Measurements from ENCODE around the gene HEBP2. TPM values are rescaled to one million over a fixed set of nuclear protein-coding genes. Genes with fewer than 3 reads are reported as not detected.

Gene HEBP2
- total RNA-seq, 1 experiment from 2014 or later: 40.9 TPM

DNA sequence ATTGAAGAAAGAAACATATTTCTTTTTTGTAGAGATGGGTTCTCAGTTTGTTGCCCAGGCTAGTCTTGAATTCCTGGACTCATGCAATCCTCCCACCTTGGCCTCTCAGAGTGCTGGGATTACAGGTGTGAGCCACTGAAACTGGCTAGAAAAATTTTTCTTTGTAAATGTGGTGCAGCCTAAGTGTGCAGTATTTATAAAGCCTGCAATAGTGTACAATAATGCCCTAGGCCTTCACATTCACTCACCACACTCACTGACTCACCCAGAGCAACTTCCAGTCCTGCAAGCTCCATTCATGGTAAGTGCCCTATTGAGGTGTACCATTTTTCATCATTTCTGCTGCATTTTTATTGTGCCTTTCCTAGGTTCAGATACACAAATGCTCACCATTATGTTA lies 63.9 kb downstream of the HEBP2 start (continued):
- TF ChIP-seq, protein P1, sequence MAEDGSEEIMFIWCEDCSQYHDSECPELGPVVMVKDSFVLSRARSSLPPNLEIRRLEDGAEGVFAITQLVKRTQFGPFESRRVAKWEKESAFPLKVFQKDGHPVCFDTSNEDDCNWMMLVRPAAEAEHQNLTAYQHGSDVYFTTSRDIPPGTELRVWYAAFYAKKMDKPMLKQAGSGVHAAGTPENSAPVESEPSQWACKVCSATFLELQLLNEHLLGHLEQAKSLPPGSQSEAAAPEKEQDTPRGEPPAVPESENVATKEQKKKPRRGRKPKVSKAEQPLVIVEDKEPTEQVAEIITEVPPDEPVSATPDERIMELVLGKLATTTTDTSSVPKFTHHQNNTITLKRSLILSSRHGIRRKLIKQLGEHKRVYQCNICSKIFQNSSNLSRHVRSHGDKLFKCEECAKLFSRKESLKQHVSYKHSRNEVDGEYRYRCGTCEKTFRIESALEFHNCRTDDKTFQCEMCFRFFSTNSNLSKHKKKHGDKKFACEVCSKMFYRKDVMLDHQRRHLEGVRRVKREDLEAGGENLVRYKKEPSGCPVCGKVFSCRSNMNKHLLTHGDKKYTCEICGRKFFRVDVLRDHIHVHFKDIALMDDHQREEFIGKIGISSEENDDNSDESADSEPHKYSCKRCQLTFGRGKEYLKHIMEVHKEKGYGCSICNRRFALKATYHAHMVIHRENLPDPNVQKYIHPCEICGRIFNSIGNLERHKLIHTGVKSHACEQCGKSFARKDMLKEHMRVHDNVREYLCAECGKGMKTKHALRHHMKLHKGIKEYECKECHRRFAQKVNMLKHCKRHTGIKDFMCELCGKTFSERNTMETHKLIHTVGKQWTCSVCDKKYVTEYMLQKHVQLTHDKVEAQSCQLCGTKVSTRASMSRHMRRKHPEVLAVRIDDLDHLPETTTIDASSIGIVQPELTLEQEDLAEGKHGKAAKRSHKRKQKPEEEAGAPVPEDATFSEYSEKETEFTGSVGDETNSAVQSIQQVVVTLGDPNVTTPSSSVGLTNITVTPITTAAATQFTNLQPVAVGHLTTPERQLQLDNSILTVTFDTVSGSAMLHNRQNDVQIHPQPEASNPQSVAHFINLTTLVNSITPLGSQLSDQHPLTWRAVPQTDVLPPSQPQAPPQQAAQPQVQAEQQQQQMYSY (CRISPR knock-in tag; IDR thresholded peaks at IDR 0.05): no peak
- TF ChIP-seq, protein P2, sequence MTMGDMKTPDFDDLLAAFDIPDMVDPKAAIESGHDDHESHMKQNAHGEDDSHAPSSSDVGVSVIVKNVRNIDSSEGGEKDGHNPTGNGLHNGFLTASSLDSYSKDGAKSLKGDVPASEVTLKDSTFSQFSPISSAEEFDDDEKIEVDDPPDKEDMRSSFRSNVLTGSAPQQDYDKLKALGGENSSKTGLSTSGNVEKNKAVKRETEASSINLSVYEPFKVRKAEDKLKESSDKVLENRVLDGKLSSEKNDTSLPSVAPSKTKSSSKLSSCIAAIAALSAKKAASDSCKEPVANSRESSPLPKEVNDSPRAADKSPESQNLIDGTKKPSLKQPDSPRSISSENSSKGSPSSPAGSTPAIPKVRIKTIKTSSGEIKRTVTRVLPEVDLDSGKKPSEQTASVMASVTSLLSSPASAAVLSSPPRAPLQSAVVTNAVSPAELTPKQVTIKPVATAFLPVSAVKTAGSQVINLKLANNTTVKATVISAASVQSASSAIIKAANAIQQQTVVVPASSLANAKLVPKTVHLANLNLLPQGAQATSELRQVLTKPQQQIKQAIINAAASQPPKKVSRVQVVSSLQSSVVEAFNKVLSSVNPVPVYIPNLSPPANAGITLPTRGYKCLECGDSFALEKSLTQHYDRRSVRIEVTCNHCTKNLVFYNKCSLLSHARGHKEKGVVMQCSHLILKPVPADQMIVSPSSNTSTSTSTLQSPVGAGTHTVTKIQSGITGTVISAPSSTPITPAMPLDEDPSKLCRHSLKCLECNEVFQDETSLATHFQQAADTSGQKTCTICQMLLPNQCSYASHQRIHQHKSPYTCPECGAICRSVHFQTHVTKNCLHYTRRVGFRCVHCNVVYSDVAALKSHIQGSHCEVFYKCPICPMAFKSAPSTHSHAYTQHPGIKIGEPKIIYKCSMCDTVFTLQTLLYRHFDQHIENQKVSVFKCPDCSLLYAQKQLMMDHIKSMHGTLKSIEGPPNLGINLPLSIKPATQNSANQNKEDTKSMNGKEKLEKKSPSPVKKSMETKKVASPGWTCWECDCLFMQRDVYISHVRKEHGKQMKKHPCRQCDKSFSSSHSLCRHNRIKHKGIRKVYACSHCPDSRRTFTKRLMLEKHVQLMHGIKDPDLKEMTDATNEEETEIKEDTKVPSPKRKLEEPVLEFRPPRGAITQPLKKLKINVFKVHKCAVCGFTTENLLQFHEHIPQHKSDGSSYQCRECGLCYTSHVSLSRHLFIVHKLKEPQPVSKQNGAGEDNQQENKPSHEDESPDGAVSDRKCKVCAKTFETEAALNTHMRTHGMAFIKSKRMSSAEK (CRISPR knock-in tag; IDR thresholded peaks at IDR 0.05; ENCODE audit: borderline replicate concordance): no peak
- TF ChIP-seq NFYB (CRISPR knock-in tag; conservative IDR thresholded peaks at IDR 0.05; ENCODE audit: low read depth) (no peak), SP1 (CRISPR knock-in tag; conservative IDR thresholded peaks at IDR 0.05) (no peak), TEAD4 (CRISPR knock-in tag; IDR thresholded peaks at IDR 0.05) (no peak), NFE2L1 (CRISPR knock-in tag; IDR thresholded peaks at IDR 0.05) (no peak)
- TF ChIP-seq, protein P3, sequence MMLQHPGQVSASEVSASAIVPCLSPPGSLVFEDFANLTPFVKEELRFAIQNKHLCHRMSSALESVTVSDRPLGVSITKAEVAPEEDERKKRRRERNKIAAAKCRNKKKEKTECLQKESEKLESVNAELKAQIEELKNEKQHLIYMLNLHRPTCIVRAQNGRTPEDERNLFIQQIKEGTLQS (CRISPR knock-in tag; conservative IDR thresholded peaks at IDR 0.05): no peak

DNA sequence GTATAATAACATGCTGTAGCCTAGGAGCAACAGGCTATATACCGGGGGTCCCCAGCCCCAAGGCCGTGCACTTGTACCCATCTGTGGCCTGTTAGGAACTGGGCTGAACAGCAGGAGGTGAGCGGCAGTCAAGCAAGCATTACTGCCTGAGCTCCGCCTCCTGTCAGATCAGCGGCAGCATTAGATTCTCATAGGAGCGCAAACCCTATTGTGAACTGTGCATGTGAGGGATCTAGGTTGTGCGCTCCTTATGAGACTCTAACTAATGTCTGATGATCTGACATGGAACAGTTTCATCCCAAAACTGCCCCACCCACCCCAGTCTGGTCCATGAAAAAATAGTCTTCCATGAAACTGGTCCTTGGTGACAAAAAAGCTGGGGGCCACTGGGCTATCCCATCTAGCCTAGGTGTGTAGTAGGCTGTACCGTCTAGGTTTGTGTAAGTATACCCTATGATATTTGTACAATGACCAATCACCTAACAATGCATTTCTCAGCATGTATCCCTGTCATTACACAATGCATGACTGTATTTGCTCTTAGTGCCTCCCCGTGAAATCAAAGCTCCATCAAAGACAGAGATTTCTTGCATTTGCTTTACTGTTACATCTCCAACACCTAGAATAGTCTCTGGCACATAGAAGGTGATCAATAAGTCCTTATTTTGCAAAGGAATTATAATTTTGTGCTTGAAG lies 64.4 kb downstream of the HEBP2 start:
- peaks cover 5% of the 10 kb centered on the region; the same call in 1 of the 2 replicates for H3K4me1 Mint-ChIP-seq
- TF ChIP-seq, protein P4, sequence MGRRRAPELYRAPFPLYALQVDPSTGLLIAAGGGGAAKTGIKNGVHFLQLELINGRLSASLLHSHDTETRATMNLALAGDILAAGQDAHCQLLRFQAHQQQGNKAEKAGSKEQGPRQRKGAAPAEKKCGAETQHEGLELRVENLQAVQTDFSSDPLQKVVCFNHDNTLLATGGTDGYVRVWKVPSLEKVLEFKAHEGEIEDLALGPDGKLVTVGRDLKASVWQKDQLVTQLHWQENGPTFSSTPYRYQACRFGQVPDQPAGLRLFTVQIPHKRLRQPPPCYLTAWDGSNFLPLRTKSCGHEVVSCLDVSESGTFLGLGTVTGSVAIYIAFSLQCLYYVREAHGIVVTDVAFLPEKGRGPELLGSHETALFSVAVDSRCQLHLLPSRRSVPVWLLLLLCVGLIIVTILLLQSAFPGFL (CRISPR knock-in tag; IDR thresholded peaks at IDR 0.05; ENCODE audit: borderline replicate concordance): no peak
- TF ChIP-seq NR3C1 (CRISPR knock-in tag; conservative IDR thresholded peaks at IDR 0.05; ENCODE audit: low read depth) (no peak), ZNF317 (CRISPR knock-in tag; IDR thresholded peaks at IDR 0.05; ENCODE audit: borderline replicate concordance, low read depth) (no peak), GABPB1 (CRISPR knock-in tag; IDR thresholded peaks at IDR 0.05) (peak; percentile 62; the same call in 1 of the 2 replicates)
- TF ChIP-seq, protein P5, sequence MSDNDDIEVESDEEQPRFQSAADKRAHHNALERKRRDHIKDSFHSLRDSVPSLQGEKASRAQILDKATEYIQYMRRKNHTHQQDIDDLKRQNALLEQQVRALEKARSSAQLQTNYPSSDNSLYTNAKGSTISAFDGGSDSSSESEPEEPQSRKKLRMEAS (CRISPR knock-in tag; IDR thresholded peaks at IDR 0.05): no peak
- no peaks in the 10 kb centered on the region for H3K9me3 Mint-ChIP-seq
- H3K36me3 Mint-ChIP-seq: peaks cover 7% of the 10 kb centered on the region
- POLR2A ChIA-PET: no interaction called here
- no peak overlapping the region for H3K27ac Mint-ChIP-seq
- CTCF ChIA-PET: no interaction called here
- no peaks in the 10 kb centered on the region for H3K27me3 Mint-ChIP-seq (ENCODE audit: low read depth)
- DNase-seq (ENCODE audit: low spot score) (no peak), ATAC-seq (no peak)
- H3K4me3 Mint-ChIP-seq: no peak overlapping the region

Small RNAs within 50 kb of the gene (microRNA-seq; reads per million reads assigned to microRNA genes)
- 1.4 reads per million for gene MIR3145 (ENCODE audit: borderline number of aligned reads)

Other genes starting within 250 kb of the HEBP2 start
- gene ARFGEF3, start 242.3 kb upstream of the HEBP2 start, total RNA-seq (2021): 20.0 to 20.5 TPM (median 20.1 TPM) in 3 replicates
- not detected in 3 replicates for gene PBOV1, start 185.7 kb upstream of the HEBP2 start, total RNA-seq (2021)
- not detected in 3 replicates for gene SMIM28, start 26.3 kb upstream of the HEBP2 start, total RNA-seq (2021)
- 22.9 to 31.1 TPM (median 23.1 TPM) in 3 replicates for gene NHSL1, start 95.3 kb downstream of the HEBP2 start, total RNA-seq (2021)

Measured in WTC11 (cell line).